SIG-M5 (cell line): Measurements from ENCODE around the gene DIS3L2.

Experiments used
- DNase-seq: peaks from one replicate; lab custom pipeline; 2025; lab: John Stamatoyannopoulos, UW

Gene DIS3L2

DNA sequence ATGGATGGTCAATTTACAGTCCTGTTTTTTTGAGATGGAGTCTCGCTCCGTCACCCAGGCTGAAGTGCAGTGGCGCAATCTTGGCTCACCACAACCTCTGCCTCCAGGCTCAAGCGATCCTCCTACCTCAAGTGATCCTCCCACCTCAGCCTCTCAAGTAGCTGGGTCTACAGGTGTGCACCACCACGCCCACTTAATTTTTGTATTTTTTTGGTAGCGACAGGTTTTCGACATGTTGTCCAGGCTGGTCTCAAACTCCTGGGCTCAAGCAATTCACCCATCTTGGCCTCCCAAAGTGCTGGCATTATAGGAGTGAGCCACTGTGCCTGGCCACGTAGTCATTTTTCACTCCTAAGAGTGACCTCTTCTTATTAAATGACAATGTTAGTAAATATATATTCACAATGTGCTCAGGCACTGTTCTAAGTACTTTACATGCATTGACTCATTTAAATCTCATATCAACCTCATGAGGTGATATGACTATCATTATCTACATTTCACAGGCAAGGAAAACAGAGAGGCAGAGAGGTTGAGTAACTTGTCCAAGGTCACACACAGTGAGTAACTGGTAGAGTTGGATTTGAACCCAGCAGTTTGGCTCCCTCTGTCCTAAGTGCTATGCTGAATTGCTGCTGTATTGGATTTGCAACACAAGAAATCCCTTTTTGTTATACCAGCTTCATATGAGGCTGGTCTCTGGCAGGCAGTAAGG lies 5.6 kb upstream of the DIS3L2 start:
- no peak for DNase-seq

DNA sequence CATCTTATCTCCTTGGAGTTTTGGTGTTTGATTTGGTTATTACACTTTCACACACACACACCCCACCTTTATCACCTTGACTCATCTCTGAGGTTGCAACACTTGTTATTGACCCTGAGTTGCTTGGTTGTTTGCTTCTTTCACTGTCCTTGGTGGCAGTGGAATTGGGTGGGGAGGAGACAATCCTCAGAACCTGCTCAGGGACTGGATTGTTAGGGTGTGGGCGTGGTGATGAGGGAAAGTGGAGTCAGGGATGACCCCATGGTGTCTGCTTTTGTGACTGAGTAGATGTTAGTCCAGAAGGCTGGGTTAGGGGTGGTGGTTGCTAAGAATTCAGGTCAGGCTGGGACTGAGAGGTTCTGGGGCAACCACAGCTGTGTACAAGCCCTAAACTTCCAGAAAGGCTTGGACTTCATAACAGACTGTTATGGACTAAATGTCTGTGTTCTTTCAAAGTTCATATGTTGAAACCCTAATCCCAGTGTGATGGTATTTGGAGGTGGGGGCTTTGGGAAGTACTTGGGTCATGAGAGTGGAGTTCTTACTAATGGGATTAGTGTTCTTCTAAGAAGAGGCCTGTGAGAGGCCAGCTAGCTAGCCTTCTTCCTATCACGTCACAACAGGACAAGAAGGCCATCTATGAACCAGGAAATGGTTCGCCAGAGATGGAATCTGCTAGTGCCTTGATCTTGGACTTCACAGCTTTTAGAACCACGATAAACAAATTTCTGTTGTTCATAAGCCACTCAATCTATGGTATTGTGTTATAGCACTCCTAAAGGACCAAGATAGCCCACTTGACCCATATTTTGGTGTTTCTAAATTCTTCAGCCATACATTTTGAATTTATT lies 3.4 kb upstream of the DIS3L2 start:
- DNase-seq = no peak

DNA sequence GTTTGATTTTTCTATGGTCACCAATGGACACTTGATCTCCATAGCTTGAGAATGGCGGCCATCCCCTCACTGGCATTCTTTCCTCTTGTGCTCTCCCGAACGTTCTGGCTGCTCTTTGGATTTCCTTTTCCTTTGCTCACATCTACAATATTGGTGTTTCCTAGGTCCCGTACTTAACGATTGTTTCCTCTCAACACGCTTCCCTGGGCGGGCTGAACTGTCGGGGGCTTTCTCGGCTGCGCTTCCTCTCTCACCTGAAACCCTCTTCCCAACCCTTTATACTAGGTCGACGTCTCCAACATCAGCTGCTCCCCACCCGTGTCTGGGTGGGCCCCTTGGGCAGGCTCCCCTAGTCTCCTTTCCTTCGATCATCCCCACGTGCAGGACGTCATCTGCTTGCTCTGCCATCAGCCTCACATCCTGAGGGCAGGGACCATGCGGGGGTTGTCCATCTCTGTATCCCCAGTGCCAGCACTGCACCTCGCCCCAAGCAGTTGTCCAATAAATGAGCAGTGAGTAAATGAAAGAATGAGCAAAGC lies 634 bp upstream of the DIS3L2 start:
- DNase-seq = no peak

DNA sequence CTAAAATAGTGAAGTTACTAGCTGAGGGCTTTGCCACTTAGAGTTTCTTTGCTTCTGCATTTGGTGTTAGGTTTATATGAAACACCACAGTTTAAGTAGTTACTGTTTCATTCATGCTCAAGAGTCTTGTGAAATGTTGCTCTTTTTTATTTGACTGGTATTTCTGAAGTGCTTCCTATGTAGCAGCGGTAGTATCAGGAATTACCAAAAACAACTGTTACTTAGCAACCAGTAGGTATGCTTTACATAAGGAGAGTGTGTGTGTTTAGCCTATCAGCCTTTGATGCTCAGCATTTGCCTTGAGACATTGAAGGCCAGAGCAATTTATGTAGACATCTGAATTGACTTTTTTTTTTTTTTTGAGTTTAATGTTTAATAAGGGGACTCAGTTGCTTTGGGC lies 3.6 kb downstream of the DIS3L2 start:
- DNase-seq = peak; percentile 50

DNA sequence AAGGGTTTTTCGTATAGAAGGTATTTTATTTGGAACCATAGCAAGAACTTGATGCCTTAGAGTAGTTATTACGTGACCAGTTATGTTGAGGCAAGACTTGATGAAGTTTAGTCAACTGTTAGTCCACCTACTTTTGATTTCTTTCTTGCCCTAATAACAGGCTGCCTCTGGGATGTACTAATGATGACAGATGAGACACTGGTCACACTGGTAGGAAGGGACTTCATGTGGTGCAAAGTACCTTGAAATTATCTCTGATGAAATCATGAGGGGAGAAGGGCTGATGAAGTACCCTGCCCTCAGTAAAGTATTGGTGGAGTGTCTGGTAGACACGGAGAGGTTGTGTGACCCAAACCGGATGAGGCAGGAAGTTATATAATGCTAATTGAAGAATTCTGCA lies 5.4 kb downstream of the DIS3L2 start:
- DNase-seq = no peak

DNA sequence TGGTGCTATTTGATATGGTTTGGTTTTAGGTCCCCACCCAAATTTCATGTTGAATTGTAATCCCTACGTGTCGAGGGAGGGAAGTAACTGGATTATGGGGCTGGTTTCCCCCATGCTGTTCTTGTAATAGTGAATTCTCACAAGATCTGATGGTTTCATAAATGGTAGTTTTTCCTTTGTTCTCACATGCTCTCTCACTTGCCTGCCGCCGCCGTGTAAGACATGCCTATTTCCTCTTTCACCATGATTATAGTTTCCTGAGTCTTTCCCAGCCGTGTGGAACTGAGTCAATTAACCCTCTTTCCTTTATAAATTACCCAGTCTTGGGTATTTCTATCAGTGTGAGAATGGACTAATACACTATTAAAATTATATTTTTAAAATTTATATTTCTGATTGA lies 7.3 kb downstream of the DIS3L2 start:
- DNase-seq = no peak

DNA sequence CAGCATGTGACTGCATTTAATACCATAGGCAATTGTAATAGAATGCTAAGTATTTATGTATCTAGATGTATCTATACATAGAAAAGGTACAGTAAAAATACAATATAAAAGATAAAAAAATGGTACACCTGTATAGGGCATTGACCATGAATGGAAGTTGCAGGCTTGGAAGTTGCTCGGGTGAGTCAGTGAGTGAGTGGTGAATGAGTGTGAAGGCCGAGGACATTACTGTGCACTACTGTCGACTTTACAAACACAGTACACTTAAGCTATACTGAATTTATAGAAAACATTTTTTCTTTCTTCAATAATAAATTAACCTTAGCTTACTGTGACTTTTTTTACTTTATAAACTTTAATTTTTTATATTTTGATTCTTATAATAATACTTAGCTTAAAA lies 8.9 kb downstream of the DIS3L2 start:
- DNase-seq = no peak

DNA sequence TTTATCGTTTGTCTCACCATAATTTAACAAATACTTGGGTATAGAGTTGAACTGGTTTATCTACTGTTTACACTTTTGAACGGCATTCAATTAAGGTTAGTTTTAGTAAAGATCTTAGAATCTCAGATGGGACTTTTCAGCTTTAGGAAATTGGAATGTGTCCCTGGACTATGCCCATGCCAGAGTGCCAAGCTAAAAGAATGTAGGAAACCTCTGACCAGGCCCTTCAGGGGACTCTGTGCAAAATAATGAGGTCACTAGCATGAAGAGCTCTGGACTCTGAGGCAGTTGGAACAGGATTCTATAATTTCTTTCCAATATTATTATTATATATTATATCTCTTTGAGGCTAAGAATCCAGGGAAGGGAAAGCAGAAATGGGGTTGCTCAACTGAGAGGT lies 13.5 kb downstream of the DIS3L2 start:
- DNase-seq = no peak

DNA sequence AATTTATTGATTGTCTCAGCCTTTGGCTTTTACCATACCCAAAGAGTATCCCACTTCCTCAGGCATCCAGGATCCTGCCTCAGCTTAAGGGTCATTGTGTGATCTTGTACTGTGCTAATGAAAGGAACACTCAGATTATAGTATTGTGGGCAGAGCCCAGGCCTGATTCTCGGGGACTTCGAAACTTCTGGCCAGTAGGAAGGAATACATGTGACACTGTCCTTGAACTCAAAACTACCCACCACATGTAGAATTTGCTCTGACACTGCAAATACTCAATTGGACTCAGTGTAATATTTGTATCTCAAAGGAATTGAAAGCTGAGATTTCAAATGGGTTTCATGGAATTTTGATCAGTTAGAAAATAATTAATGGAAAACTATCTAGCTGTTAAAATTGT lies 15.9 kb downstream of the DIS3L2 start:
- no peak for DNase-seq

DNA sequence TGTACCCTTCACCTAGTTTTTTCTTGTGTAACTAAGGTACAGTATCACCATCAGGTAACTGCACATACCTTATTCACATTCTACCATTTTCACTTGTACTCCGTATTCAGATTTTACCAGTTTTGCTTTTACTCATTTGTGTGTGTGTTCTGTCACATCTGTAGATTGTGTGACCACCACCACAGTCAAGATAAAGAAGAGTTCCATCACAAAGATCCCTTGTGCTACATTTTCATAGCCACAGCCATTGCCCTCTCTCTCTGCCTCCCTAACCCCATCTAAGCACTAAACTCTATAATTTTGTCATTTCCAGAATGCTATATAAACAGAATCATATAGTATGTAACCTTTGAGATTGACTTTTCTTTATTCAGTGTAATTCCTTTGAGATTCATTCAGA lies 23.5 kb downstream of the DIS3L2 start:
- DNase-seq = no peak

DNA sequence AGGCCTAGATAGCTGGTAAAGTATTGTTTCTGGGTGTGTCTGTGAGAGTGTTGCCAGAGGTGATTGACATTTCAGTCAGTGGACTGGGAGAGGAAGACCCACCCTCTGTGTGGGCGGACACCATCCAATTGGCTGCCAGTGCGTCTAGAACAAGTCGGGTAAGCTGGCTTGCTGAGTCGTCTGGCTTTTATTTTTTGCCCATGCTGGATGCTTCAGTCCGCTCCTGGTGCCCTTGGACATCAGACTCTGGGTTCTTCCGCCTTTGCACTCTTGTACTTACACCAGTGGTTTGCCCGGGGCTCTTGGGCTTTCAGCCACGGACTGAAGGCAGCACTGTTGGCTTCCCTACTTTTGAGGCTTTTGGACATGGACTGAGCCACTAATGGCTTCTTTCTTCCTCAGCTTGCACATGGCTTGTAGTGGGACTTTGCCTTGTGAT lies 24.3 kb downstream of the DIS3L2 start:
- DNase-seq = no peak

DNA sequence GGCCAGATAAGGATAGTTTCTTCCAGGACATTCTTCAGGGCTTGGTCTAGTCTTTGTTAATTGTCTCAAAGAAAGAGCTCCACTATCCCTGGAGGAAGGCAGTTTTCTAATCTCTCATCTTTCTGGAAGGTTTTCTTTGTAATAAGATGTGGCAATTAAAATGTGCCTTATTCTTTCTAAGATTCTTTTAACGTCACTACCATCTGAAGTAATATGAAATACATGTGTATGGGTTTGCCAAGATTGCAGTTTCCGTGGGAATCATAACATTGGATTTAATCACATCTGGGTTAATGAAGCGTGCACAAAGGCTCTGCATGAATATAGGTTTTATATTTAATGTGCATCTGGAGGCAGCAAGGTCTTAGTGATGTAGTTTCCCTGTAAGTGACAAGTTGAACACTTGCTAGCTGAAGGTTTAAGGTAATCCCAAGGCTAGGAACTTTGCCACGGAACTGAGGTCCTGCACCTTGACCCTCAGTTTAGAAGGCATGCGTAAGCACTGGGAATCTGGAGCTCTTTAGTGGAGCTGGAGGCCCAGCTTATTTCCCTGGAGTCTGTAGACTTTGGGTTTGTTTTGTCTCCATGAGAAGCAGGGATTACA lies 25.7 kb downstream of the DIS3L2 start:
- no peak for DNase-seq

DNA sequence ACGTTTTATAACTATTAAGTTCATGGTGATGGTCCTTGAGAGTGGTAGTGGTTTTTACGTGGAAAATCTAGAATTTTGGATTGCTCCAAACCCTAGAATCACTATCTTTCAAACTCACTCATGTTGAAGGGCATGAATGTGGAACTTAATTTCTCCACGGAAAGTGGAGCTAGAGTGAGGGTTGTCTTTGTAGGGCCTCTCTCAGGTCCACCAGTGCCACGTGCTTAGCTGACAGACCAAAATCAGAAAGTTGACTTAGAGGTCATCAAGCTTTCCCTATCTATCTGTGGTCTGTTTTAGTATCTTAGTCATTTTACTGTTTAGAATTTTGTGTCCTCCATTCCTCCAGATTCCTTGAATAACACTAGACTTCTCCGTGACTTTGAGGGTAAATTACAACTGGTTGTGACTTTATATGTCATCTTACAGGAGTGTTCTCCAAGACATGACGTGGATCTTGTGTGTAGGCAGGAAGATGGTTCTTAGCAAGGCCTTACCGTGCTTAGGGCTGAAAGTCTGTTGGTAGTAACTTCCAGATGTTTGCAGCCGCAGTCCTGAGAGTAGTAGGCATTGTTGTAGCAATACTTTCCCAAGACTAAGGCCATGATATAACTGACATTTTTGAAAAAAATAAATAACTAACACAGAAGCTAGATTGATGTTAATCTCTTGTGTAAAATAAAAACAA lies 26.8 kb downstream of the DIS3L2 start:
- no peak for DNase-seq

DNA sequence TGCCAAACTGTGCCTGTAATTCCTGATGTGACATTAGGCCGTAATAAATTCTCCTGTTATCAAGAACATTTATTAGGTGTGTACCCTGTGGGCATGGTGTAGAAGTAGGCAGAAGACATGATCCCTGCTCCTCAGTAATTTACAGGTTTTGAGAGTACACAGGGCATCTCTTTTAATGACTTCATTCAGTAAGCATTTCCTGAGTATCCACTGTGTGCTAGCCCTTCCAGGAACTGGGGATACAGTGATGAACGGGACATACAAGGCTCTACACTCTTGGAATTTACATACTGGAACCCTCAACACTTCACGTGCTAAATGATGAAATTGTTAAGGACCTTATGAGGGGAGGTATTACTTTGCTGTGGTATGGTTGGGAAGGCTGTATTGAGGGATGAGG lies 30.2 kb downstream of the DIS3L2 start:
- no peak for DNase-seq

DNA sequence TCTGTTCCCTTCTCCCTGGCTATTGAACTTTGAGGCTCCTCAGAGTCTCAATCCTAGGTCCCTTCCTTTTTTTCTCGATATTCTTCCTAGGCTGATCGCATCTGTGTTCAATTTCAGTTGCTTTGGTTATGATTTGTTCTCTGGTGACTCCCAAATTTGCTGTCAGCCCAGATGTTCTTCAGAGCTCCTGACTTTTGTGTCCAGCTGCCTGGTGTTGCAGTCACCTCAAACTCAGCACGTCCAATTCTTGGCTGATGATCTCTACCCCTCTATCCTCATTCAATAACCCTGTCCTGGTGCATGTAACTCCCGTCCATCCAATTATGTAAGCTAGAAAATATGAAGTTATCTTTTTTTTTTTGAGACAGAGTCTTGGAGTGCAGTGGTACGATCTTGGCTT lies 31.4 kb downstream of the DIS3L2 start:
- DNase-seq = no peak

DNA sequence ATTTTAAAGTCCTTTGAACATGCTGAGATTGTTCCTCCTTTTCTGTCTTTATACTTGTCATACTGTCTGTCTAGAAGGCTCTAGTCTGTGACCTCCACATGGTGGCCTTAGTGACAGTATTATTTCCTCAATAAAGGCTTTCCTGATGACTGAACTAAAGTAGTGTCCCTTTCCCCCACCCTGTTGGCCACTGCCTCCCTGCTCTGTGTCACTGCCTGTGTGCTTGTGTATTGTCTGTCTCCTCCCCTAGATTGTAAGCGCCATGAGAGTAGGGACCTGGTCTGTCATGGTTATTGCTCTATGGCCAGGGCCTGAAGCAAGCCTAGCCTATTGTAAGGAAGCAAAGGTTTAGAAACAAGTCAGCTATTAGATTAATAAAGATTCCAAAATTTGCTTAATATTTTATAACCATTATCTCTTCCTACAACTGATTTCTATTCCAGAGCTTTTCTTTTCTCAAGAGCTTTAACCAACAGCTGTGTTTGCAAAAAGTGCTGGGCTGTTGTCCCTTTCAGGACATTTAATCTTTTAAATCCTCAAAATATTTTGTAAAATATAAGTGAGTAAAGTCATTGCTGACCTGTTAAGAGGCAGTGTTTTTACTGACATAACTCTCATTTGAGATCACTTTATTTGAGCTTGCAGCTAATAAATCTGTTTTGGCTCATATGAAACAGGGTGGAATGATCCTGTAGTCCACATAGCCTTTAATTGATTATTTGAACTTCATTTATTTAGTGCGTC lies 35.5 kb downstream of the DIS3L2 start:
- DNase-seq = no peak

DNA sequence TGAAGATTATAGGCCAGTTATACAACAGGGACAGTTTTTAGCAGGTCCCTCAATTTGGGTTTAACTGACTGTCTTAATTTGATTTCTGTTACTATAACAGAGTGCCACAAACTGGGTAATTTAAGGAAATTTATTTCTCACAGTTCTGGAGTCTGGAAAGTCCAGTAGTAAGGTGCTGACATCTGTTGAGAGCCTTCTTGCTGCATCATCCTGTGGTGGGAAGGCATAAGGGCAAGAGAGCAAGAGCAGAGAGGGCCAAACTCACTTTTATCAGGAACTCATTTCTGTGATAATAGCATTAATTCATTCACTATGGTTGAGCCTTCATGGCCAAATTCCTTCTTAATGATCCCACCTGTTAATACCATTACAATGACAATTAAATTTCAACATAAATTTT lies 36.5 kb downstream of the DIS3L2 start:
- DNase-seq = no peak

DNA sequence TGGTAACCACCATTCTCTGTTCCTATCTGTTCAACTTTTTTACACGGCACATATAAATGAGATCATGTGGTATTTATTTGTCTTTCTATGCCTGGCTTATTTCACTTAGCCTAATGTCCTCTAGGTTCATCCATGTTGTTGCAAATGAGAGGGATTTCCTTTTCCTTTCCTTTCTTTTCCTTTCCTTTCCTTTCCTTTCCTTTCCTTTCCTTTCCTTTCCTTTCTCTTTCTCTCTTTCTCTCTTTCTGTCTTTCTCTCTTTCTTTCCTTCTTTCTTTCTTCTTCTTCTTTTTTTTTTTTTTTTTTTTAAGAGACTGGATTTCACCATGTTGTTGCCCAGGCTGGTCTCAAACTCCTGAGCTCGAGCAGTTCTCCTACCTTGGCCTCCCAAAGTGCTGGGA lies 38.9 kb downstream of the DIS3L2 start:
- DNase-seq = no peak

DNA sequence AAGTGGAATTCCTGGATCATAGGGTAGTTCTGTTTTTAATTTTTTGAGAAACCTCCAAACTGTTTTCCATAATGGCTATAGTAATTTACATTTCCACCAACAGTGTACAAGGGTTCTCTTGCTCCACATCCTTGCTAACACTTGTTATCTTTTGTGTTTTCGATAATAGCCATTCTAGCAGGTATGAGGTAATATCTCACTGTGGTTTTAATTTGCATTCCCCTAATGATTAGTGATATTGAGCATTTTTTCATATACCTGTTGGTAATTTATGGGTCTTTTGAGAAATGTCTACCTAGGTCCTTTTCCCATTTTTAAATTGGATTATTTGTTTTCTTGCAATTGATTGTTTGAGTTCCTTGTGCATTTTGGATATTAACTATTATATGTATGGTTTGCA lies 39.6 kb downstream of the DIS3L2 start:
- no peak for DNase-seq

DNA sequence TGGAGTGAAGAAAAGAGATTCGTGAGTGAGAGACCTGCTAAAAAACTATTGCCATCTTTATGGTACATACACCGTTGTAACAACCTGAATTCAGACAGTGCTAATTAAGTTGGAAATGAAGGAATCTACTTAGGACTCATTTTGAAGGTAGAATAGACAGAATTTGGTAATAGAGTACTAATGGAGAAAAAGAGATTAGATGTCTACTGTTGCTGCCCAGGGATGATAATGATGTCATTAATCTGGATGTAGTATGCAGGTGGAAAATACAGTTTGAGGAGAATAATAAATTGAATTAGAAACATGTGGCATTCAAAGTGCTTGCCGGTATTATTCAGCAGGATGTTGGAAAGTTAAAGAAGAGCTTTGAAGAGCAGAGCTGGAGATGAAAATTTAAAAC lies 44.7 kb downstream of the DIS3L2 start:
- no peak for DNase-seq

DNA sequence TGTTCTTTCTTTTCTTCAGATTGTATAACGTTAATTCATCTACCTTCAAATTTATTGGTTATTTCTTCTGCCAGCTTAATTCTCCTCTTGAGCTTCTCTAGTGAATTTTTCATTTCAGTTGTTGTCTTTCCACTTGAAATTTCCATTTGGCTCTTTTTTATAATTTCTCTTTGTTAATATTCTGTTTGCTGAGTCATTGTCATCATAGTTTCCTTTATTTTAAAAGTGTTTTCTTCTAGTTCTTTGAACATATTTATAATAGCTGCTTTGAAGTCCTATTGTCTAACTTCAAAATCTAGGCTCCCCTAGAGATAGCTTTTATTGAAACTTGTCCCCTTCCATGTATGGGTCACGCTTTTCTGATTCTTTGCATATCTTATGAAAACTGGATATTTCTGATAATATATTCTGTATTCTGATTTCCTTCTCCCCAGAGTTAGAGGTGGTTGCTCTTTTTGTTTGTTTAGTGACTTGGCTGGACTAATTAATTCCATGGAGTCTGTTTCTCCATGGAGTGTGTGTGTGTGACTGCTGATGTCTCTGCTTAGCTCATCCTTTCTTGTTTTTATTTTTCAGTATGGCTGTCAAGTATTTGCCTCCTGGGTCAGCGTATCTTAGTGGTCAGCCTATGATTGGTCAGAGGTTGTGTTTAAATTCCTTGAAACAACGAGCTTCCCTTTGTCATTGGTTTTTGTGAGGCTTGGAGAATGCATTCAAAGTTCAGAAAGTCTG lies 47.6 kb downstream of the DIS3L2 start:
- DNase-seq = no peak
